Large intestine (tissue), 3 donors: ENCODE data around the gene CTXN3. TPM values are rescaled to one million over a fixed set of nuclear protein-coding genes. Genes with fewer than 3 reads are reported as not detected.

Source experiments
- DNase-seq, 2 donors: peaks; one replicate each; pipeline versions ENCODE4 v3.0.0 to v3.0.0-alpha.2; 2013
- H3K27ac ChIP-seq: one replicate; pipeline ENCODE4 v1.5.1; 2013; ENCODE audit warnings: low read length
- H3K27me3 ChIP-seq: 2 replicates; pipeline ENCODE4 v1.6.1; 2013; ENCODE audit warnings: low read length; ENCODE audit not compliant: control insufficient read depth, insufficient read depth
- H3K36me3 ChIP-seq: 2 replicates; pipeline ENCODE4 v1.6.1; 2013; ENCODE audit warnings: low read length; ENCODE audit not compliant: control insufficient read depth, insufficient read depth
- H3K4me1 ChIP-seq: one replicate; pipeline ENCODE4 v1.6.1; 2013; ENCODE audit warnings: low read length; ENCODE audit not compliant: control insufficient read depth, insufficient read depth
- H3K4me3 ChIP-seq: one replicate; pipeline ENCODE4 v1.5.1; 2013; ENCODE audit warnings: low read length
- H3K9me3 ChIP-seq: one replicate; pipeline ENCODE4 v1.6.1; 2013; ENCODE audit warnings: mild to moderate bottlenecking, low read depth, low read length, moderate library complexity; ENCODE audit not compliant: control insufficient read depth
- WGBS: methylation state at CpG from one replicate; pipeline ENCODE4 v1.1.5; 2013; ENCODE audit warnings: low lambda C conversion rate; ENCODE audit not compliant: insufficient coverage; 5-methylcytosine and 5-hydroxymethylcytosine counted together
- polyA plus RNA-seq: library from polyadenylated mRNA; unstranded; fragments of 120-200 nt; gene quantifications from one replicate; pipeline ENCODE4 v1.2.1, GENCODE V29; 2013

Gene CTXN3
- polyA plus RNA-seq, 1 donor, result not detected

- Histone ChIP-seq H3K4me3 (no peak overlapping the region), H3K9me3 (no peaks in the 10 kb centered on the region), H3K36me3 (no peaks in the 10 kb centered on the region), H3K27me3 (no peaks in the 10 kb centered on the region), H3K27ac (no peak overlapping the region), H3K4me1 (no peaks in the 10 kb centered on the region)
- no CpG with 5 or more reads among the region's 4 CpGs for WGBS
- DNase-seq, result no peak
Measured at GRCh38 chr5:127612441-127613141, 36.3 kb upstream of the CTXN3 start.

- H3K36me3 ChIP-seq, result no peaks in the 10 kb centered on the region
- no peaks in the 10 kb centered on the region for H3K4me1 ChIP-seq
- no peak overlapping the region for H3K27ac ChIP-seq
- no CpG with 5 or more reads among the region's 2 CpGs for WGBS
- H3K9me3 ChIP-seq, result no peaks in the 10 kb centered on the region
- H3K4me3 ChIP-seq, result no peak overlapping the region
- no peak for DNase-seq
- H3K27me3 ChIP-seq, result no peaks in the 10 kb centered on the region
Measured at GRCh38 chr5:127615916-127616315, 33.0 kb upstream of the CTXN3 start.

- Histone ChIP-seq H3K27ac (no peak overlapping the region), H3K4me1 (no peaks in the 10 kb centered on the region), H3K9me3 (no peaks in the 10 kb centered on the region), H3K36me3 (no peaks in the 10 kb centered on the region), H3K4me3 (no peak overlapping the region), H3K27me3 (no peaks in the 10 kb centered on the region)
- 67% methylated on average over 1 of the region's 5 CpGs for WGBS
- no peak for DNase-seq
Measured at GRCh38 chr5:127619908-127620479, 28.9 kb upstream of the CTXN3 start.

DNA sequence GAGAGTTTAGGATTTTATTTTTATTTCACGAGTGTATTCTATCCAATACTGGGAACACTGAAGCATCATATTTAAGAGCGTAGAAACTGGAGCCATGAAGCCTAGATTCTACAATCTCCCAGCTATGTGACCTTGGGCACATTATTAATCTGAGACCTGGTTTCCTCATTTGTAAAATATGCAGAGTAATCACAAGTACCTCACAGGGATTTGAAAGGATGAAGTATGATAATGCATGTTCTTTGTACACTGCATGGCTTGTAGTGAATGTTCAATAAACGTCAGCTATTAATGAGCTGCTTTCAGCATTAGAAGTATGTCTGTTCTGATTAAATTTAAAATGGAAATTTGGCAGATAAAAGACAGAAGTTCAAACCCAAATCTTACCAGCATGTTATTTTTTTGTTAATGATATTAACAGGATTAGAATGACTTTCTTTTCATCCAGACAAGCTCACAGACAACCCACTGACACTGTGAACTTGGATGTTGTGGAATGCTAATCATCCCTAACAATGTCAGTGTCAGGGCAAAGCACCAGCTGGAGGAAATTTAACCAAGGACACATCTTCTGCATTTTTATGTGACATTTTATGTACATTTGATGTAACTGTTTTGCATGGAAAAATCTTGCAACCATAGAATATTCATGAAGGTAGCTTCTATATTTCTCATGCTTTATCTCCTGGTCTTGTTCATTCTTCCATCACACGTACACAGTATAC lies 27.1 kb upstream of the CTXN3 start:
- no peaks in the 10 kb centered on the region for H3K4me1 ChIP-seq
- H3K27me3 ChIP-seq, result no peaks in the 10 kb centered on the region
- H3K27ac ChIP-seq, result no peak overlapping the region
- H3K4me3 ChIP-seq, result no peak overlapping the region
- H3K9me3 ChIP-seq, result no peaks in the 10 kb centered on the region
- WGBS, result 63% methylated on average over 3 of the region's 4 CpGs
- no peaks in the 10 kb centered on the region for H3K36me3 ChIP-seq
- no peak for DNase-seq

DNA sequence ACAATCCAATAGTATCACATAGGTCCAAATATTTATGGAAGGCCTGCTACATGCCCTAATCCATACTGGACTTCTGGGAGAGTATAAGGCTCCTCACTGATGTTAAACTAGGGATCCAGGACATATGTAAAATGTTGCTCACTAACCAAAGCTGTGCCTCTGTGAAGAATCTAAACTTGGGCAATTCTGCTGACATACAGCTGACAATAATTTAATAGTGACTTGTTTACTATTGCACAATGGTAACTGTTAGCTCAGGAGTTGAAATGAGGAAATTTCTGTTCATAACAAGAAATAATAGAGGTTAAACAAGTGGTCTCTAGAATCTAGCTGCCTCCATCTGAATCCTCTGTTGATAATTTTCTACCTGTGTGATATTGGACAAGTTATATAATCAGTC lies 14.9 kb upstream of the CTXN3 start:
- H3K9me3 ChIP-seq, result no peaks in the 10 kb centered on the region
- no peak overlapping the region for H3K4me3 ChIP-seq
- no peaks in the 10 kb centered on the region for H3K4me1 ChIP-seq
- DNase-seq, result no peak
- H3K36me3 ChIP-seq, result no peaks in the 10 kb centered on the region
- H3K27ac ChIP-seq, result no peak overlapping the region
- H3K27me3 ChIP-seq, result no peaks in the 10 kb centered on the region

GRCh38 chr5:127639828-127640227 lies 9.1 kb upstream of the CTXN3 start:
- no CpG with 5 or more reads among the region's 2 CpGs for WGBS
- Histone ChIP-seq H3K27me3 (no peaks in the 10 kb centered on the region), H3K4me1 (no peaks in the 10 kb centered on the region), H3K36me3 (no peaks in the 10 kb centered on the region), H3K9me3 (no peaks in the 10 kb centered on the region), H3K27ac (no peak overlapping the region), H3K4me3 (no peak overlapping the region)
- no peak for DNase-seq

DNA sequence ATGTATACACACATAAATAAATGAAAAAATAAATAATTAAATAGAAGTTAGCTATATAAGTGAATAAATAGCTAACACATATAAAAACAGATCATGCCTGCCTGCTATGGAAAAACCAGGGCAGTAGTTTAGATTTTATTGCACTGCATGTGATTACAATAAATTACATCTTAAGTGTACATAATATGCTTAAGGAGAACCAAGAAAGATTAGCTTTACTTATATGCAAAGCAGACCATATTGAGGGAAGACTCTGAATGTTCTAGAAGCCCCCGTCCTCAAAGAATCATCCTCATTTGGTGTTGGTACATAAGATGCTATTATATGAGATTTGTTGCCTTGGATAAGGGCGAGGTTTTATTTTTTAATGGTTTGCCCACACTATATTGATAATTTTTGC lies 5.9 kb upstream of the CTXN3 start:
- H3K27me3 ChIP-seq, result no peaks in the 10 kb centered on the region
- H3K9me3 ChIP-seq, result no peaks in the 10 kb centered on the region
- no peak overlapping the region for H3K4me3 ChIP-seq
- no peak overlapping the region for H3K27ac ChIP-seq
- no CpG with 5 or more reads among the region's 2 CpGs for WGBS
- H3K36me3 ChIP-seq, result no peaks in the 10 kb centered on the region
- no peaks in the 10 kb centered on the region for H3K4me1 ChIP-seq
- DNase-seq, result no peak

- WGBS, result 83% methylated on average over 1 of the region's 1 CpG
- DNase-seq, result no peak
- Histone ChIP-seq H3K9me3 (no peaks in the 10 kb centered on the region), H3K36me3 (no peaks in the 10 kb centered on the region), H3K4me3 (no peak overlapping the region), H3K27me3 (peaks cover under 1% of the 10 kb centered on the region), H3K4me1 (no peaks in the 10 kb centered on the region), H3K27ac (no peak overlapping the region)
Measured at GRCh38 chr5:127643607-127644006, 5.3 kb upstream of the CTXN3 start.

DNA sequence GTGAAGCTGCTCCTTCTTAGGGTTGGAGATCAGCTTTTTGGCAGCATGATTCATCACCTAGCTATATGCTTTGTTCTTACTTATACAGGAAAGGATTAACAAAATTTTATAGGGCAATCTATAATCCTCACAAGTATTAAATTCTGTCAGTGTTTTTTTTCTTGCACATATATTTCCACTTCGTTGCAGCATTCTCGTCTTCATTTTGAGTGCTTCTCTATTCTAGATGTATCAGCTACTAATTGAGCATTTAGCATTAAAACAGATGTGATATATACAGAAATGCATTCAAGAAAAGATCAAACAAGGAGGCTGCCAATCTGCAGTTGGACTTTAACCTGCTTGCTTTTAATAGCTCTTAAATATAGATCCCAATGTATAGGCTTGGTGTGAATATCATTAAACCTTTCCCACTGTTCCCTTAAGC lies 3.6 kb upstream of the CTXN3 start:
- Histone ChIP-seq H3K4me1 (no peaks in the 10 kb centered on the region), H3K27me3 (peaks cover 5% of the 10 kb centered on the region), H3K36me3 (no peaks in the 10 kb centered on the region), H3K4me3 (no peak overlapping the region), H3K9me3 (no peaks in the 10 kb centered on the region), H3K27ac (no peak overlapping the region)
- DNase-seq, result no peak
- WGBS, result 100% methylated on average over 2 of the region's 2 CpGs

- no peak overlapping the region for H3K27ac ChIP-seq
- WGBS, result no CpG with 5 or more reads among the region's 8 CpGs
Measured at GRCh38 chr5:127647361-127647958, 1.4 kb upstream of the CTXN3 start.

More at GRCh38 chr5:127647361-127647958, 1.4 kb upstream of the CTXN3 start:
- Histone ChIP-seq H3K27me3 (peaks cover 5% of the 10 kb centered on the region), H3K4me3 (no peak overlapping the region), H3K9me3 (no peaks in the 10 kb centered on the region), H3K4me1 (no peaks in the 10 kb centered on the region), H3K36me3 (no peaks in the 10 kb centered on the region)
- DNase-seq, result no peak
